GM23248 (cell line): ENCODE measurements around the gene ARHGEF28.

Experiments used
- EZH2 ChIP-seq: fragments of 200-600 bp; sonication (generic); IDR thresholded peaks from 2 replicates; pipeline ENCODE4 v1.6.1; 2018; ENCODE audit warnings: antibody characterized with exemption, mild to moderate bottlenecking; ENCODE audit not compliant: insufficient read depth, poor library complexity, severe bottlenecking
- EZH2phosphoT487 ChIP-seq: fragments of 200-600 bp; sonication (generic); IDR thresholded peaks from 2 replicates; pipeline ENCODE4 v1.6.1; 2018; ENCODE audit warnings: antibody characterized with exemption, moderate library complexity, mild to moderate bottlenecking, low read depth; ENCODE audit not compliant: insufficient read depth

DNA sequence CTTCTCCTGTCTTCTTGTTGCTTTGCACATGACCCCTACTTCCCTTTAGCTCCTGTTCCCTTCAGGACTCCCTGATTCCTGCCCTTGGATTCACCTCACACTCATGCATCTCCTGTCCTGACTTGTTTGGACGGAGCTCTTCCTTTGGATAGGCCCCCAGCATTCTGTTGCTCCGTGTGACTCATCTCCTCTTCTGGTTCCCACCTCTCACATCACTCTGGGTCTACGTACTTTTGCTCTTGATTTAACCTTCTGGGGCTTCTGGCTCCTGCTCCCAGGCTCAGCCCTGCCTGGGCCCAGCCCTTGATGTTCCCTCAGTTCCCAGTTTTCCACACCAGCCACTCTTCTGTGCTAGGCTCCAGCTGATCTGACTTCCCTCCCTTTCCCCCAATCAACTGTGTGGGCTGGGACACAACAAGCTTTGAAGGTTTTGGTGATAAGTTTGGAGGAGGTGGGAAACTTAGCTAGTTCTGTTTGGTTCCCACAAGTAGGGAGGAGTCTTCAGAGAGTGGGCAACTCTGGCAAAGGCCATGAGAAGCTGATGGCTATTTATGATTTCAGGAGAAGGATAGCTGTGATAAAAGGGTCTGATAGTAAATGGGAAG, 331.5 kb downstream of the ARHGEF28 start:
- no peak for TF ChIP-seq EZH2
- TF ChIP-seq EZH2phosphoT487, result no peak
